HG03066 (cell line): ENCODE measurements around the gene ZFP36L1.

ENCODE experiments used
- ATAC-seq: cut with Tn5 transposase; IDR thresholded peaks from one replicate; pipeline ENCODE4 v1.9.1; 2021; ENCODE audit warnings: low read depth; ENCODE audit not compliant: unreplicated experiment

ZFP36L1 gene

DNA sequence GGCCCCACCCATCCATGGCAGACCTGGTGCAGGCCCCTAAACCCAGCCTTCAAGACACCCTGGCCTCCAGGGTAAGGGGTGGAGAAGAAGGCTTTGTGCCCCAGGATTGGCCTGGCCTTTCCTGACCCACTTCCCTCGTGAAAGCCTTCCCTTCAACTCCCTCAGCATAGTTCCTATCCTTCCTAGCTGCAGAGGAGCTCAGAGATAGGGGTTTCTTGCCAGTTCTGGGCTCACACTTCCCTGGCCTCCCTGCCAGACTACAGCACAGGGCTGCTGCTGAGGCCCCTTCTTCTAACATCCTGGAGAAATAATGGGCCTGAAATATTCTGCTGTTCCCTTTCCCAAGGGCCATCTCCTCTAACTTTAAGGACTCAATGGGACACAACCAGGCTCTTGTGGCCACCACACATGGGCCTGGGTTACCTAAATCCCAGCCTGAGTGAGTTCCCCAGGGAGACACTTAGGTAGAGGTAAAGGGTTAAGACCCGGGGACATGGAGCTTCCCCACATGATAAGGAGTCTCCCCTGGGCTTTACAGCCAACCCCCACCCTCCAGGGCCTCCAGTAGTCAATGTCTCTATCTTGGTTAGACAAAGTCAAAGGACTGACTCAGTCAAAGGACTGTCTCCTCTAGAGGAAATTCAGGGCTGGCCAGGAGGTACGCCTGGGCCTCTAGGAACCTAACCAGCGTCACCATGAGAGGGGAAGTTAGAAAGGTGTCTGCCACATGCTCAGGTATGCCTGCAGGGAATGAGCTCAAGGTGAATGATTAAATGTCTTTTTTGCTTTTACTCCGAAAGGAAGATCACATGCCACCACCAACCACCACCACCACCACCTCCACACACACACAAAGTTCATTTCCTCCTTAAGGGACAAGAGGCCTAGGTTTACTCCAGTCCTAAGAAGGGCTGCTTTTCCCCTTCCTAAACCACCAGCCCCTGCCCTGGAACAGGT lies 7.1 kb downstream of the ZFP36L1 start:
- no peak for ATAC-seq

DNA sequence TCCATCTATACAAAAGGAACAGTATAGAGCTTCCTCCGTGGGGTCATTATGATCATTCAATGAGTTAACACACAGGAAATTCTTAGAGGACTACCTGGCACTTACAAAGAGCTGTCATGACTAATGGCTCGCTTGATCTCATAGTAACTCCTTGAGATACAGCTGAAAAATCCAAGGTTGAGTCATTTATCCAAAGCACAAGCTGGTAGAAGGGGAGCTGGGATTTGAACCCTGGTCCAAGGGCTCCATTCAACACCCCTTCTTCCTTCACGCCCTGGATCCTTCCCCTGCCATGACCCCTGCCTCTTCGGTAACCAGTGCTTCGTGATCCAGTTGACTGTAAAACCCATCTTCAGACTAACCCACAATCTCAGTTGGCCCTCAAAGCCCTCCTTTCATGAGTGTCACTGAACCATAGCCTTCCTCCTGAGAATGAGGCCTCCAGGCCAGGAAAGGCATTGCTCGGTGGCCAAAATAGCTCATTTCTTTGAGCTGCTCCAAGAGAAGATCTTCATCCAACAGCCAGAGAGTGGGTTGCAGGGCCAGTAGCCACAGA lies 7.8 kb downstream of the ZFP36L1 start:
- no peak for ATAC-seq

DNA sequence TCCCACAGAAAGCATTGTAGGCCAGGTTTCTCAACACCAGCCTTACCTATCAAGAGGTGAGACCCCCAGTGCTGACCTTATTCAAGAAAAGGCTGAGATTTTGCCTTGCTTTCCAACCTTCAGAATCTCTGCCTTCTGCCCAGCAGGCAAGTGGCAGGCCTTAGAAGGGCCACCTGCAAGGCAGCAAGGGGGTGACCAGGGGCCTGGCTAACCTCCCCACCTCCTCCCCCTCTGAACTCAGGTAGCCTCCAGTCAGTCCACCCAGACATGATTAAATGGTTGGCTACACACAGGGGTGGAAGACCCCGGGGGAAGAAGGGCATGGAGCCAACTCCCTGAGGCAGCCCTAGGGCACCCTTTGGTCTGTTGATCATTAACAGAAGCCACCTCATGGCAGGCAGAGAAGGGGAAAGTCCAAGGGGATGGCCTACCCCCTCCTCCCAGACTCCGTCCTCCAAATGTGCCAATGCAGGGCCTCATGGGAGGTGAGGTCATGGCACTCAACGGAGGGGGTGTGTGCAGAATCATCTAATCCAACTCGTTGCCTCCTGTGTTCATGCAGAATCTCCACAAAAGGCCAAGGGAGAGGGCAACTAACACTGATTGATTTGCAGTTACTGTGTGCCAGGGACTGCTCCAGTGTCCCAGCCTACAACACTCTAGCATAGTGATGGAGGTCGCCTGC lies 8.5 kb downstream of the ZFP36L1 start:
- no peak for ATAC-seq

DNA sequence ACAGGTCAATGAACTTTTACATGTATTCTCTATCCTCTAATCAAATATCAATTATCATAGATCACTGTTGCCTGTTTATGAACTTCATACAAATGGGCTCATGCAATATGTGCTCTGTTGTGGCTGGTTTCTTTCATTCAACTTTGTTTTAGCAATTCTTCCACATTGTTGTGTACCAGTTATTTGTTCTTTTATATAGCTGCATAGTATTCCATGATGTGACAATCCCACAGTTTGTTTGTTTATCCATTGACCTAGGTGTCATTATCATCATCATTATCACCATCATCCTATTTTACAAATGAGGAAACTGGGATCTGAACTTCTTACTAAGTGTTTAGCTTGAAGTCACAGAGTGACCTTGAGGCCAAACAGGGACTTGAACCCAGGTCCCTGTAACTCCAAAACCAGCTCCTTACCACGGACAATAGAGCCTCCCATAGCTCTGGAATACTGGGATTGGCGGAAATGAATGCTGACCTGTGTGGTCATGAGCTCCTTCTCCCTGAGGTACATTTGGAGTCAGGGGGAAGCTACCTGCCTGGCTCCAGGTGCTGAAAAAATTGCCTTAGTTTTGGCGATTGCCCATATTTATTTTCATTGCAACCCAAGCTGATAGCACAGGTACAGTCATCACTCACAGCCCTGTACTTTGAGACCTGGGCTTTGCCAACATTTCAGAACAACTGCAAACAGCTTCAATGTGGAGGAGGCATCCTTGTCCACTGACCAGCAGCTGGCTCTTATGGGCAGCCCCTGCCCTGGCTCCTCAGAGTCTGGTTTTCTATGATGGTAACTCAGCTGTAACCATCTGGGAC lies 9.2 kb downstream of the ZFP36L1 start:
- no peak for ATAC-seq

DNA sequence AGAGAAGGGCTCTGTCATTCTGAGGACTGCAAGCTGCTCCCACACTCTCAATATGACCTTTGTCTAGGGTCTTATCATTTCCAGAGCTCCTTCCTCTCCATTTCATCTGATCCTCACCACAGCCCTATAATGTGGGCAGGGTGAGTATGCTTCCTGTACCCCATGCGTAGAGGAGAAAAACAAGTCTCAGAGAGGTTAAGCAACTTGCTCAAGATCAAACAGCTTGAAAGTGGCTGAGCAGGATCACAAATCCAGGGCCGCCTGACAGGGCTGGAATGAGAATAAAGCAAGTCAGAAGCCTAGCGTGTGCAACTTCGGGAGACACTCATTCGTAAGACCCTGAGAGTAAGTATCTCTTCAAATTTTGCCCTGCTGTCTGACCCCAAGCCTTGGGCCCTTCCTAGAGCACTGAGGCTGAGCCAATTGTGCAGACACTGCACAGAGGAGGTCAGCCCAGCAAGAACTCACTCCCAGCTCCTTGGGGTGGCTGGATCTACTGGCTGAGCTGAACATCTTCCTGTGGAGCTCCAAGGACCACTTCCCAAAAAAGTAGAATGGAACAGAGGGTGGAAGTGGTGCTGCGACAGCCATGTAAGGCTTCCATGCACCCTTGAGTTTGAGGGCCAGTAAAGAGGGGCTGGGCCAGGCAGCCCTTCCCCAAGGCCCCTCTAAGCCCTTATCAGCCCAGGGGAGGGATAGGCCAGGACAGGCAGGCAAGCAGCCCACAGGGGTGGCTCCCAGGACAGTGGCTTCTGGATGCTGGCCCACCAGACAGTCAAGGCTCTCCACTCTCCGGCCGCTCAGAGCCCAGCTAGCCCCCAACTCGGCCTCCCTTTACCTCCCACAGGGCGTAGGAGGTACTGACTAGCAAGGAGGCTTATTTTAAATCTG lies 10.5 kb downstream of the ZFP36L1 start:
- ATAC-seq: no peak

DNA sequence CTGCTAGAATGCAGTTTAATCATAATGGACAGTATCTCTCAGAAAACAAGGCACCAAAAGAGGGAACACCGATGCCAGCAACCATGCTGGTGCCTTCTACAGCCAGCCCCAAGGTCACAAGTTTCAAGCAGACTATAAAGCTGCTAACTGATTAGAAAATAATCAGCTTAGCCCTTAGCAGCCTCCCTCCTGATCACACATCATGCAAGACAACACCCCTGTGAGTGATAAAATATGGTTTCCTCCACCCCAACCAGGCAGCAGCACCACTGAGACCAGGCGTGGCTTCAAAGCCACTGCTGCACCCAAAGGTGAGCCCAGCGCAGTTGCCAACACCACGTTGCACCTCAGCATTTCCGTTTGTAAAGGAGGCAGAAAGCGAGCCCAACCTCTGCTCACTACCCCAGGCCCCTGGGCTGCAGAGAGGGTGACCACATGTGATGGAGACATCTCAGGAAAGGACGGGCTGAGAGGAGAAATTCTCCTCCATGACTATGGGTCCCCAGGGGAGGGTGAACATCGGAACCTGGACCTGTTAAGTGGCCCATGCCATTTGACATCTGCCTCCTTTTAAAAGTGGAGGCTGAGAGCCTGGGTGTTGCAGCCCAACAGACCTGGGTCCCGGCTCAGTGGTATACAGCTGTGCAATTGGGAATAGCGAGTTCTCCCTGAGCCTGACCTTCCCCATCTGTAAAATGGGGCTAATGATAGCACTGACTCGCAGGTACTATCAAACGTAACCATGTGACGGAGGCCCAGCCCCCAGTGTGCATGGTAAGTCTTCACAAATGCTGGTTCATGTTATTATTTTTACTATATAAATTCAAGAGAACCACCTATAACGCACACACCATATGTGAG lies 11.5 kb downstream of the ZFP36L1 start:
- no peak for ATAC-seq

DNA sequence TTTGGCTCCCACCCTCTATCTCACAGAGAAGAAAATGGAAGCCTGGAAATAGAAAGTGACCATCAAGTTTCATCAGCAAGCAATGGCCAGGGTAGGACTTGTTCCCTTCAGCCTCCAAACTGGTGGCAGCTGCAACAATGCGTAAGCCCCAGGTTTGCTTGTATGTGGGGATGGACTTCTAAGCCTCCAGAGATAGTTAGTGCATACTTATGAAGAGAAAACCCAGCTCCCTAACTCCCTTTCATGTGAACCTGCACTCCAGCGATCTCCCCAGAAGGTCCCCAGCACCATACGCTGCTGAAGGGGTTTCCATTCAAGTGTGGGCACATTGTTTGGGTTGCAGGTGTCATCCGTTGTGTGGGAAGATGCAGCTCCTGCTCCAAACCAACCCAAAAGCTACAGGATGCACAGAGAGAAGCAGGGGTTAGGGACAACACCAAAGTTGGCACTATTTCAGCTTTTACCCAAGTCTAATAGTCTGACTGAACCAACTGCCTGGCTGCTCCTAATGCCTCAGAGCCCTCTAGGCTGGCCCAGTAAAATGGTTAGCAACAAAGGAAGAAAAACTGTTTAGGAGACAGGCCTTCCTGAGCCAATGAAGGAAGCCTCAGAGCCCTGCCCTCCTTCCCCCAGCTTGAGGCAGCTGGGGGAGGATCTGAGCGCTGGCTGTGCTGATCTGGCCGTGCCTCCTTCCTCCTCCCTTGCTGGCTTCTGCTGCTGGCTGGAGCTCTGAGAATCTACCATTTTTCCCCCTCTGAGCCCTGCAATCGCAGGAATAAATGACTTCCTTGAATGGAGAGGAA lies 12.3 kb downstream of the ZFP36L1 start:
- ATAC-seq: no peak

DNA sequence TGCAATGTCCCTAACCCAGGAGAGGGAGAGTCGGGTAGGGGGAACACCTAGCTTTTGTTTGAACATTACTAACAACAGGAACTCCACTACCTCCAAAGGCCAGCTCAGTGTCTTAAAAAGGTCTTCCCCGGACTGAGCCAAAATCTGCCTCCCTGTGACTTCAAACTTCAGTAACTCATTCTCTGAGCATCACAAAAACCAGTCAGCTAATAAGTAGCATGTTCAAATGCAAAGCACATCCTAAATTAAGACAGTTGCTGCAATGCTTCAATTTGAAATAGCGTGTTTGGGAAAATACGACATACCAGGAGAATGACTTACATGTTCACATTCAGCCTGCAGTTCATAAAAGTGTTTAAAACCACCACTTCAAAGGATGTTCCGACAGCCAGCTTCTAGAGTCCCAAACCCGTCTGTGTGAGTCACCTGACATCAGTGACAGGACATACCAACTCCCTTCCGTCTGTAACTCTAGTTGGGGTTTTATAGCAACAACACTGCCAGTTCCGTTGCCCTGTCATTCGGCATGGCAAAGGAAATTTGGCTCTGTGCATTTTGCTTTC lies 13.0 kb downstream of the ZFP36L1 start:
- no peak for ATAC-seq

DNA sequence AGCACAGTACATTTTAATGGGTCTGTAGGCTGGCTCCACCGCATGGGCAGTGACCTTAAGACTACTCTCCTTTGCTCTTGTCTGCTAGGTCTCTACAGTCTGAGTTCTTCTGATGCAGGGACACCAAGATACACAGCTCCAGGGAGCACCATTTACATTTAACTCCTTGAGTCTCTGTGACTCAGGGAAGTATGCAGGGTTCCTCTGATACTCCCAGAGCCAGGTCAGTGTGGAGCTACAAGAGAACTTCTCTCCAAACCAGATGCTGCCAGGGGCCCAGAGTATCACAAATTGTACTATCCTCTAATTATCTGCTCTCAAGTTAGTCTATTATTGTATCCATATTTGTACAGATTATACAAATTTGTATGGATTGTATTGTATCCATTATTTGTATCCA lies 15.2 kb downstream of the ZFP36L1 start:
- no peak for ATAC-seq

DNA sequence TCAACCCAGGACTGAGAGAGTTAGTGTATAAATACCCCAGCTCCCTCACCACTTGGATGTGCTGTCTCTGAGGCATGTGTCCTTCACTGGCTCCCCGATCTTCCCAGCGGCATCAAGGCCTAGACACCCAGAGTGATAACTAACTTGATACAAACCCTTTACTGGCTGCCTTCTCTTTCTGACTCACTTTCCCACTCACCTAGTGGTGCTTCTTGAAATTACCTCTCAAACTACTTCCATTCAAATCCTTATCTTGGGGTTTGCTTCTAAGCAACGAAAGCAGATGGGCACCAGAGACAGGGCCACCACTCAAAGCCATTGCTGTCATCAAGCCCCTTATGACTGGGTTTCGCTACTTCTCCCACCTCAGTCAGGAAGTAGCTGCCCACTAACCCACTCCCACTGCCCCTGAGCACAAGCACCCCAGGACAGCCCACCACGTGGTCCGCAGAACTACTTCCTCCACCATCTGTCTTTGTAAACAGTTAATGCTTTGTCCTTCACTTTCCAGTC lies 17.2 kb downstream of the ZFP36L1 start:
- no peak for ATAC-seq

DNA sequence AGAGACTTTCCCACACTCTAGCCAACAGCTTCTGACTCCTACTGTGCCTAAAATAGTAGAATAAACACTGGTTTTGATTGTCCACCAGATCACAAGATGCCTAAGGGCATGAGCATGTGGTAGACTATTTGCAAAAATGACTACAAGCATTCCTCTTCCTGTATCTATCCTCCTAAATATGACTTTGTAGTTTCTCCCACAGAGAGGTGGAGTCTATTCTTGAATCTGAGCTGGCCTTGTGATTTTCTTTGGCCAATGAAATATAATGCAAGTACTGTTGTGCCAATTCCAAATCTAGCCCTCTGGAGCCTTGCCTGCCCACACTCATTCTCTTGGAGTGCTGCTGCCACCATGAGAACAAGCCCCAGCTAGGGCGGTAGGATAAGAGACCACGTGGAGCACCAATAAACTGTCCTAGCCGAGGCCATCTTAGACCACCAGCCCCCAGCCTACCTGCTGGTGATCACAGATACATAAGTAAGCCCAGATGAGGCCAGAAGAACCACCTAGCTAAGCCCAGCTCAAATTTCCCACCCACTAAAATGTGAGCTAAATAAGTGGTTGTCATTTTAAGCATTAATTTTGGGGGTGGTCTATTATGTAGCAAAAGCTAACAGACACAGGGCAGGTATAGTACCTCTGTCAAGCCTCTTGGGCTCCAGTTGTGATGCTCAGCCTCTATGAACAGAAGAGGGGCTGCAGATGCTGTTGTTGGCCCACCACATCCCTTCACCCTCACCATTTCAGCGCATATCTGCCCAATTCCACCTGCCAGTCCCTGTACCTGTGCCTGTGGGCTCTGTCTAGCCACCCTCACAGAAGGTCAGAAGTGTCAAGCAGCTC lies 17.9 kb downstream of the ZFP36L1 start:
- no peak for ATAC-seq

DNA sequence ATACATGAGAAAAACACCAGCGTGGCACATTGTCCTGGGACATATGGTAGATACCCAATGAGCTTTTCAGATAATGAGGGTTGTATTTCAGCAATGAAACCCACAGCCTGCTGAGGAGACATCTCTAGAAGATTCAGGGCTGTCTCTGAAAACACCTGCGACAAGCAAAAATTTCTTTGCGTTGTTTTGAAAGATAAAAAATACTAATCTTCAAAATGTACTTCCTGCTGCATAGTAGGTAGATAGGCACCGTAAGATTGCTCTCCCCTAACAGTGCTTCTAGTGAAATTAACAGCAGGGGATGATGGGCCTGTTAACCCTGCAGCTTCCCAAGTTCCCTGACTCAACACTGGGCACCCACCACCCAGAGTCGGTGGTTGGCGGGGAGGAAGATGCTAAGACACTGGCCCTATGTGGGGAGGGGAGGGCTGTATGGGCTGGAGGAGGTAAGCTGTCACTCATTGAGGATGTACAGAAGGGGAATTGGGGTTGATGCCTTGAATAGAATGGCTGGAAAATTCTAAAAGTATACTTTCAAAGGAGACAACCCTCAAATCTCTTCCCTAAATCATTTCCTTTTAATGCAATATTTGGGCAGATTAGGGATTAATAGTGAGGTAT lies 20.0 kb downstream of the ZFP36L1 start:
- no peak for ATAC-seq

DNA sequence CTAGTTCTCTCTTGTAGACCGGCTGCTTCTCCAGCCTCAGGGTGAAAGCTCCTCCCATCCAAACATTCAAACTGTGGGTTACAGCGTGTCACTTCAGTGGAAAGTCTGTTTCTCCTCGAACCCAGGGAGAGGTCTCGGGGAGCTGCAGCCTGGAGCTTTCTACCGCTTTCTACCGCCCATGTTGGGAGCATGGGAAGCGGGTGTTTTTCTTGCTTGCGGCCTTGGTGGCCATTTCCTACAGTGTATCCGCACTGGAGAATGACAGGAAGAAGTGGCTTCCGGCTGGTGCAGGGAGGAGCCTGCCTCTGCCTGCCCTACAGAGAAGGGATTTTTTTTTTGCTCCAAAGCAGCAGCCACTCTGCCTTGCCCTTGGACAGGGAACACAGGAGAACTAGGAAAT lies 21.2 kb downstream of the ZFP36L1 start:
- no peak for ATAC-seq

DNA sequence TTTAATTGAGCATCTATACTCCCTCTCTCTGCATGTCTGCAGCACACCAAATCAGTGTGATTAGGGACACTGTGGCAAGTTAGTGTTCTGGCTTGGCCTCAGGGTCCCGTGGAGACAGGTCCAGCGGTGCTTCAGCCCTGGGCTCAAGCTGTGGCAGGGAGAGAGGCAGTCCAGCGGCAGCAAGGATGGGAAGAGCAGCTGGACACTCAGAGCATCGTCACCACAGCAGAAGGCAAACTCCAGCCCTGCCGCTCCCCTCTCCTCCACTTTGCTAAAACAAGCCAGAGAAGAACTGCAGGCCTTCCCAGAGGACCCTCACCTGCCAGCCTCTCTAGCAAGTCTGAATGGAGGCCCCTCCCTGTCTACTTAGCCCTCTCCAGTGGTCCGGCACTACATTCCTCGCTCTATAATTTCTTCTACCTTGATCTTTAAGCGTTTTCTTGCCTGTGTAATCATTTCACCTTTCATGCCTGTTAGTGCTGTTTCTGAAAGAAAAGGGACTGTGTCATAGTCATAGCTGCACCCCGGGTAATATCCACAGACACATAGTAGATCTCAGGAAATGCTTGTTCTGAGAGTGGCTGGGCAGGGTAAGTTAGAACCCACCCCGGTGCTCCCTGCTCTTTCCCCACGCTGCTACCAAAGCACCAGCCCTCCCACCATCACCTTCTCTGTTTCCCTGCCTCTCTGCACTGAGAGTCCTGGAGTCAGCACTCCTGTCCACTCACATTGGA lies 22.1 kb downstream of the ZFP36L1 start:
- no peak for ATAC-seq

DNA sequence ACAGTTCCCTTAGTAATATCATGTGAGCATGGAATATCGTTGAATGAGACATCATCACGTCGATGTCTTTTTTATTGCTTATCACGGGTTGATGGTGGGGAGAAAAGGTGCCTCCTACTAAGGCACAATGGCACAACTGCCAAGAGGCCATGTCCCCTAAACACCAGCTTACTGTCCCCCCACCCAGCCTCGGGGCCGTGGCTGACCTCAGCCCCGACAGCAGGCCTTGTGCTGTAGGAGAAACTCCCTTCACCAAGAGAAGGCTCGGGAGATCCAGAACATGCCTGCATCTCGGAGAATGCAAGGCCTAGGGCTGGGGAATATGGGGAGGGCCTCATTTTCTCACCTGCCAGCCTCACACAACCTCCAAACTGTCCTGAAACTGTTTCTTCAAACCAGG lies 22.8 kb downstream of the ZFP36L1 start:
- ATAC-seq: no peak

DNA sequence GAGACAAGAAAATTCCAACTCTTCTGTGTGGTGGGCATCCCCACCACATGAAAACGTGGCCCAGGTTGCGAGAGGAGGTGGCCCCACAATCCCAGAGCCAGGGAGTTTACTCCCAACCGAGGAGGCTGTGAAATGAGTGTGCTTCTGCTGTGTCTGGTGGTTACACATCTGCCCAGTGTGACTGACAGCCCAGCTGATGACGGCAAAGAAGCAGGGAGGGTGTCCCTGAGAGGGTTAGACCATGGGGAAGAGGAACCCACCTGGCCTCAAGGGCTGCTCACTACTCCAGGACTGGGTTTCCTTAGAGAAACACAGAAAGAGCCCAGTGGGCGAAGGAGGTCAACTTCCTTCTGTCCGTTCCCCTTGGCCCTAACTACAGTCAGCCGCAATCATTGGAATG lies 24.6 kb downstream of the ZFP36L1 start:
- ATAC-seq: no peak
